ENCODE results near the gene ZBTB39.

- TF ChIP-seq CTCF (IDR thresholded peaks at IDR 0.05): no peak
- no peak for TF ChIP-seq EZH2phosphoT487 (IDR thresholded peaks at IDR 0.05)
These were observed 32.9 kb upstream of the ZBTB39 start for GRCh38 chr12:57039016-57039798.
